Breast epithelium (tissue), 4 donors: ENCODE results near the gene KANSL3. TPM values are rescaled to one million over a fixed set of nuclear protein-coding genes. Genes with fewer than 3 reads are reported as not detected.

Experiments
- DNase-seq, 2 donors: peaks; one replicate each; pipeline ENCODE4 v3.0.0-alpha.2; 2019; ENCODE audit warnings: low spot score in 2 of 2
- H3K27ac ChIP-seq, 2 donors: fragments of 200-600 bp; sonication (generic) in 1 of 2; one replicate each; pipeline ENCODE4 v1.5.1; 2016 to 2019; ENCODE audit warnings: mild to moderate bottlenecking in 1 of 2
- H3K27me3 ChIP-seq, 2 donors: fragments of 200-600 bp; sonication (generic) in 1 of 2; one replicate each; pipeline versions ENCODE4 v1.5.1 to v1.6.0; 2017 to 2019; ENCODE audit warnings: control low read depth in 1 of 2, mild to moderate bottlenecking in 1 of 2
- H3K36me3 ChIP-seq: fragments of 200-600 bp; one replicate; pipeline ENCODE4 v1.5.1; 2019
- H3K4me1 ChIP-seq, 2 donors: fragments of 200-600 bp; sonication (generic); one replicate each; pipeline ENCODE4 v1.5.1; 2016 to 2019; ENCODE audit warnings: control low read depth in 1 of 2
- H3K4me3 ChIP-seq, 3 donors: fragments of 200-600 bp; sonication (generic); 1 replicate in 2 of 3; 2 replicates in 1 of 3; pipeline ENCODE4 v1.5.1; 2016 to 2019; ENCODE audit warnings: mild to moderate bottlenecking in 3 of 3, moderate library complexity in 2 of 3
- H3K9me3 ChIP-seq, 2 donors: fragments of 200-600 bp; sonication (generic) in 1 of 2; one replicate each; pipeline ENCODE4 v1.5.1; 2016 to 2019; ENCODE audit warnings: control low read depth in 1 of 2
- POLR2A ChIP-seq: fragments of 450-650 bp; IDR thresholded peaks from one replicate; pipeline ENCODE4 v1.6.1; 2016; ENCODE audit warnings: antibody characterized with exemption, mild to moderate bottlenecking, moderate library complexity
- POLR2AphosphoS5 ChIP-seq, 3 donors: sonication (generic); formaldehyde crosslinking; IDR thresholded peaks; one replicate each; pipeline ENCODE4 v1.6.1; 2017; ENCODE audit warnings: antibody characterized with exemption in 3 of 3
- intact Hi-C: fragments of 100-400 bp; cut with DNase I; formaldehyde crosslinking; loops from one replicate; pipeline ENCODE4 v1.15.1; 2023; ENCODE audit warnings: low total_unique reads
- total RNA-seq, 3 donors: library from RNA; depleted of rRNA; stranded (reverse); fragments of >200 nt; gene quantifications; one replicate each; pipeline ENCODE4 v1.1.0, GENCODE V29; 2016
- TF ChIP-seq, protein P1 (sequence below), 3 donors: fragments of 450-650 bp; IDR thresholded peaks; one replicate each; pipeline ENCODE4 v1.5.1; 2016 to 2017; ENCODE audit warnings: antibody characterized with exemption in 3 of 3, mild to moderate bottlenecking in 3 of 3, moderate library complexity in 3 of 3

Gene KANSL3
- total RNA-seq, 3 donors from 2014 or later: 44.2 to 64.1 (median 53.1) TPM

DNA sequence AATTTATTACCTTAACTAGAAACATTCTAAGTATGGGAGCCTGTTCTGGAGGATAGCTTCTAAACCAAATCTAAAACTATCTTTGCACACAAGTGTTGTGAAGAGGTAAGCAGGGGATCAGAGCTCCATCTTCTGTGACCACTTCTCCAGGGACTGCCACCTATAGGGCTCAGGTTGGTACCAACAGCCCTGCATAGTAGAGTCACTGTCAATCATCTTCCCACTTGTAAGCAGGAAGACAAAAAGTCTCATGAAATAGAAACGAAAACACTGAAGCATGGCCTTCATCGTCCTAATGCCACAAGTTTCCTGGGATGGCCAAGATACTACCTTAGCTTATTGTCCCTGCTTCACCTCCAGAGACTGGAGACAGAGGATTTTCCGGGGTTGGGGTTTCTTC, 43.8 kb downstream of the KANSL3 start:
- Histone ChIP-seq H3K9me3 (no peaks in the 10 kb centered on the region), H3K4me3 (no peak overlapping the region), H3K36me3 (peaks cover 12% of the 10 kb centered on the region), H3K27ac (no peak overlapping the region), H3K4me1 (no peaks in the 10 kb centered on the region), H3K27me3 (no peaks in the 10 kb centered on the region)
- no peak for TF ChIP-seq POLR2AphosphoS5 (IDR thresholded peaks at IDR 0.05)
- TF ChIP-seq, protein P1, sequence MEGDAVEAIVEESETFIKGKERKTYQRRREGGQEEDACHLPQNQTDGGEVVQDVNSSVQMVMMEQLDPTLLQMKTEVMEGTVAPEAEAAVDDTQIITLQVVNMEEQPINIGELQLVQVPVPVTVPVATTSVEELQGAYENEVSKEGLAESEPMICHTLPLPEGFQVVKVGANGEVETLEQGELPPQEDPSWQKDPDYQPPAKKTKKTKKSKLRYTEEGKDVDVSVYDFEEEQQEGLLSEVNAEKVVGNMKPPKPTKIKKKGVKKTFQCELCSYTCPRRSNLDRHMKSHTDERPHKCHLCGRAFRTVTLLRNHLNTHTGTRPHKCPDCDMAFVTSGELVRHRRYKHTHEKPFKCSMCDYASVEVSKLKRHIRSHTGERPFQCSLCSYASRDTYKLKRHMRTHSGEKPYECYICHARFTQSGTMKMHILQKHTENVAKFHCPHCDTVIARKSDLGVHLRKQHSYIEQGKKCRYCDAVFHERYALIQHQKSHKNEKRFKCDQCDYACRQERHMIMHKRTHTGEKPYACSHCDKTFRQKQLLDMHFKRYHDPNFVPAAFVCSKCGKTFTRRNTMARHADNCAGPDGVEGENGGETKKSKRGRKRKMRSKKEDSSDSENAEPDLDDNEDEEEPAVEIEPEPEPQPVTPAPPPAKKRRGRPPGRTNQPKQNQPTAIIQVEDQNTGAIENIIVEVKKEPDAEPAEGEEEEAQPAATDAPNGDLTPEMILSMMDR (IDR thresholded peaks at IDR 0.05): no peak
- no peak for TF ChIP-seq POLR2A
- intact Hi-C loops: no loop called here
- DNase-seq: no peak

DNA sequence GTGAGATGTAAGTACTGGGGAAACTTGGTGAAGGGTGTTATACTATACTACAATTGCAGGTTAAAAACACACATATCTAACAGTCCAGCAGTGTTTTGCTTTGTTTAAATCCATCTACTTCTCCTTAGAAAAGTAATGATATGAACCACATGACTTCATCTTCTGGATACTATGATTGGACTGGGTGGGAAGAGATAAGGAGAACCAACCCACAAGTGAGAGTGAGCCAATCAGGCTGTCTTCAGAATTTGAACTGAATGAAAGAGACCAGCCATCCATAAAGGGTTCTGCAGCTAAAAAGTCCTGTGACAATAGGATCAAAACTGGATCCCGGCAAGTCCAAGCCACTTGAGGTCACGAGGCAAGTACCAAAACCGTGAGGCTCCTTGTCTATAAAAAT, 46.6 kb downstream of the KANSL3 start:
- no peak overlapping the region for H3K4me3 ChIP-seq
- no peaks in the 10 kb centered on the region for H3K4me1 ChIP-seq
- H3K27me3 ChIP-seq: no peaks in the 10 kb centered on the region
- intact Hi-C loops: no loop called here
- no peak for TF ChIP-seq POLR2AphosphoS5 (IDR thresholded peaks at IDR 0.05)
- TF ChIP-seq POLR2A: no peak
- TF ChIP-seq, protein P1 (IDR thresholded peaks at IDR 0.05): no peak
- H3K27ac ChIP-seq: no peak overlapping the region
- DNase-seq: no peak
- no peaks in the 10 kb centered on the region for H3K9me3 ChIP-seq
- H3K36me3 ChIP-seq: peaks cover 12% of the 10 kb centered on the region

DNA sequence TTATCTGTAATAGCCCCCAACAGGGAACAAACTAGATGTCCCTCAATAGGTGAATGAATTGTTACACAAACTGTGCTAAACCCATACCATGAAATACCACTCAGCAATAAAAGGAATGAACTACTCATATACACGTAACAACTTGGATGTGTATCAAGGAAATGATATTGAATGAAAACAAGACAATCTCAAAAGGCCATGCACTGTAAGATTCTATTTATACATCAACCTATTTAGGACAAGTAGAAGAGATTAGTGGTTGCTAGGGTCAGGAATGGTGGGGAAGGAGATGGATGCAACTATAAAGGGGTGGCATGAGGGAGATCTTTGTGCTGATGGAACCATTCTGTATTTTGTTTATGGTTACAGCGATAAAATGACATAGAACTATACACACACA, 47.1 kb downstream of the KANSL3 start:
- Histone ChIP-seq H3K27me3 (no peaks in the 10 kb centered on the region), H3K4me1 (no peaks in the 10 kb centered on the region), H3K36me3 (peaks cover 12% of the 10 kb centered on the region), H3K27ac (no peak overlapping the region), H3K9me3 (no peaks in the 10 kb centered on the region), H3K4me3 (no peak overlapping the region)
- TF ChIP-seq POLR2A: no peak
- TF ChIP-seq, protein P1 (IDR thresholded peaks at IDR 0.05): no peak
- TF ChIP-seq POLR2AphosphoS5 (IDR thresholded peaks at IDR 0.05): no peak
- DNase-seq: no peak
- intact Hi-C loops: no loop called here

DNA sequence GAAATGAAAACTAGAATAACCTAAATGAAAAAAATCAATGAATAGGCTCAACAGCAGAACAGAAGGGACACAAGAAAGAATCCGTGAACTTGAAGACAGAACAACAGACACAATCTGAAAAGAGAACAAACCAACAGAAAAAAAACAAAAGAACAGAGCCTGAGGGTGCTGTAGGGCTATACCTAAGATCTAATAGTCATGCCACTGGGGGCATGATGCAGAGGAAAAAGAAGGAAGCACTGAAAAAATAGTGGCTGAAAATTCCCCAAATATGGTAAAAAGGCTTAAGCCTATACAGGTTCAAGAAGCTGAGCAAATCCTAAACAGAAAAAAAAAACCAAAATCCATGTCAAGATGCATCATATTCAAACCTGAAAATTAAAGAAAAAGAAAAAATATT, 50.3 kb downstream of the KANSL3 start:
- DNase-seq: no peak
- no peaks in the 10 kb centered on the region for H3K36me3 ChIP-seq
- H3K27me3 ChIP-seq: no peaks in the 10 kb centered on the region
- H3K4me3 ChIP-seq: no peak overlapping the region
- H3K27ac ChIP-seq: no peak overlapping the region
- intact Hi-C loops: loop anchor here (1.0 kb wide), 1 partner anchor 14 kb away; no protein-coding TSS in a partner anchor
- no peaks in the 10 kb centered on the region for H3K4me1 ChIP-seq
- H3K9me3 ChIP-seq: no peaks in the 10 kb centered on the region
- TF ChIP-seq POLR2AphosphoS5 (IDR thresholded peaks at IDR 0.05) (no peak), POLR2A (no peak)
- TF ChIP-seq, protein P1 (IDR thresholded peaks at IDR 0.05): no peak

DNA sequence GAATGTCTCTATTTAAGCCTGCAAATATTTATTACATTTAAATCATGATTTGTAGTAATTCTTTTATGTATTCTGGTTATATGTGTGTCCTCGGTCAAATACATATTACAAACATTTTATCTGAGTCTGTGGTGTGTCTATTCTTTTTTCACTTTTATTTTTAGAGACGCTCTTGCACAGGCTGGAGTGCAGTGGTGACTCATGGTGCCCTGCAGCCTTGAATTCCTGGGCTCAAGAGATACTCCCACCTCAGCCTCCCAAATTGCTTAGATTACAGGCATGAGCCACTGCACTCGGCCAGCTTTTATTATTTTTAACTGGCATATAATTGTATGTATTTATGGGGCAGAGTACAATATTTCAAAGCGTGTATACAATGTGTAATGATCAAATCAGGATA, 54.1 kb downstream of the KANSL3 start:
- no peak for TF ChIP-seq POLR2AphosphoS5 (IDR thresholded peaks at IDR 0.05)
- no peak for TF ChIP-seq POLR2A
- TF ChIP-seq, protein P1 (IDR thresholded peaks at IDR 0.05): no peak
- H3K4me1 ChIP-seq: no peaks in the 10 kb centered on the region
- intact Hi-C loops: no loop called here
- H3K27ac ChIP-seq: no peak overlapping the region
- H3K4me3 ChIP-seq: no peak overlapping the region
- H3K9me3 ChIP-seq: no peaks in the 10 kb centered on the region
- H3K36me3 ChIP-seq: no peaks in the 10 kb centered on the region
- no peaks in the 10 kb centered on the region for H3K27me3 ChIP-seq
- no peak for DNase-seq
